Measurements from ENCODE around the gene RTP2.

DNA sequence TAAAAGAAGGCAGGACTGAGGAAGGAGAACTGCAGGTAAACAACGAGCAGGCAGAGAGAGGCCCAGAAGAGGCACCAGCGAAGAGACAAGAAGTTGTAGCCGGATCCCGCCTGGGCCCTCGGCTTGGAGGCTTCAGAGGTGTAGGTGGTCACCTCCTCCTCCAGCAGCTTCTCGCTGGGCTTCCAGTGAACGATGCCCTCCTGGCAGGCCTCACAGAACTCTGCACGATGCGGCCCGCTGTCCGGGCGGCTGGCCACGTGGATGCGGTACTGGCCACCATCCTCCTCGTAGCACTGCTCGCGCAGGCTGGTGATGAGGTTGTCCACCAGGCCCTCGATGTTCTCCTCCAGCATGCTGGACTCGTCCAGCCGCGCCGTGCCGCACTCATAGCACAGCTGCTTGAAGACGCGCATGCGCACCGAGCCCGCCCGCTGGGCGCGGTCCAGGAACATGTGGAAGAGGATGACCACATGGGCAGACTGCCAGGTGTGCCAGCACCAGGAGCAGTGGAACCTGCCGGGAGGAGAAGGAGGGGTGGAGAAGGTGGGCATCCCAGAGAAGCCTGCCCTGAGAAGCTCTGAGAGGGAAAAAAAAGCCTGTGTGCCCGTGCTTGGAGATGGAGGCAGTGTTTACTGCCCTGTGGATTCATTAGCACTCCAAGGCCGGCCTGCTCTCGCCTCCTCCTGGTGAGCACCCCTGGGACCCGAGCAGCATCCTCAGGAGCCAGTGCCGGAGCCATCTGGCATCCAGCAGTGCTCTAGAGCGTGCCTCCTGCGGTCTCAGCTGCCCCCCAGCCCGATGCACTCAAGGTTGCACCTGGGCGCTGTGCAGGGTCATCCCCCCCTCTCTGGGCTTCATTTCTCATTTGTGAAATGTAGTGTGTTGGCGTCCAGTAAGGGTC, 3.6 kb downstream of the RTP2 start:
- TF ChIP-seq EP300 (IDR thresholded peaks at IDR 0.05; ENCODE audit: borderline replicate concordance) (no peak), RAD21 (IDR thresholded peaks at IDR 0.05; ENCODE audit: low read depth) (no peak), EGR1 (IDR thresholded peaks at IDR 0.05) (no peak), TEAD4 (IDR thresholded peaks at IDR 0.05) (no peak), YY1 (IDR thresholded peaks at IDR 0.05; ENCODE audit: low read depth) (no peak)
- TF ChIP-seq, protein P1, sequence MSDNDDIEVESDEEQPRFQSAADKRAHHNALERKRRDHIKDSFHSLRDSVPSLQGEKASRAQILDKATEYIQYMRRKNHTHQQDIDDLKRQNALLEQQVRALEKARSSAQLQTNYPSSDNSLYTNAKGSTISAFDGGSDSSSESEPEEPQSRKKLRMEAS (IDR thresholded peaks at IDR 0.05) = no peak
- TF ChIP-seq, protein P2, sequence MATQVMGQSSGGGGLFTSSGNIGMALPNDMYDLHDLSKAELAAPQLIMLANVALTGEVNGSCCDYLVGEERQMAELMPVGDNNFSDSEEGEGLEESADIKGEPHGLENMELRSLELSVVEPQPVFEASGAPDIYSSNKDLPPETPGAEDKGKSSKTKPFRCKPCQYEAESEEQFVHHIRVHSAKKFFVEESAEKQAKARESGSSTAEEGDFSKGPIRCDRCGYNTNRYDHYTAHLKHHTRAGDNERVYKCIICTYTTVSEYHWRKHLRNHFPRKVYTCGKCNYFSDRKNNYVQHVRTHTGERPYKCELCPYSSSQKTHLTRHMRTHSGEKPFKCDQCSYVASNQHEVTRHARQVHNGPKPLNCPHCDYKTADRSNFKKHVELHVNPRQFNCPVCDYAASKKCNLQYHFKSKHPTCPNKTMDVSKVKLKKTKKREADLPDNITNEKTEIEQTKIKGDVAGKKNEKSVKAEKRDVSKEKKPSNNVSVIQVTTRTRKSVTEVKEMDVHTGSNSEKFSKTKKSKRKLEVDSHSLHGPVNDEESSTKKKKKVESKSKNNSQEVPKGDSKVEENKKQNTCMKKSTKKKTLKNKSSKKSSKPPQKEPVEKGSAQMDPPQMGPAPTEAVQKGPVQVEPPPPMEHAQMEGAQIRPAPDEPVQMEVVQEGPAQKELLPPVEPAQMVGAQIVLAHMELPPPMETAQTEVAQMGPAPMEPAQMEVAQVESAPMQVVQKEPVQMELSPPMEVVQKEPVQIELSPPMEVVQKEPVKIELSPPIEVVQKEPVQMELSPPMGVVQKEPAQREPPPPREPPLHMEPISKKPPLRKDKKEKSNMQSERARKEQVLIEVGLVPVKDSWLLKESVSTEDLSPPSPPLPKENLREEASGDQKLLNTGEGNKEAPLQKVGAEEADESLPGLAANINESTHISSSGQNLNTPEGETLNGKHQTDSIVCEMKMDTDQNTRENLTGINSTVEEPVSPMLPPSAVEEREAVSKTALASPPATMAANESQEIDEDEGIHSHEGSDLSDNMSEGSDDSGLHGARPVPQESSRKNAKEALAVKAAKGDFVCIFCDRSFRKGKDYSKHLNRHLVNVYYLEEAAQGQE (IDR thresholded peaks at IDR 0.05; ENCODE audit: low read depth) = no peak

Measured in Ishikawa (cell line).